Measurements from ENCODE around the gene LMO4. TPM values are rescaled to one million over a fixed set of nuclear protein-coding genes. Genes with fewer than 3 reads are reported as not detected.

LMO4 gene
- total and polyA plus RNA-seq, 8 donors: 56.9 to 298 (median 253) TPM

GRCh38 chr1:87330057-87330884 is 1.6 kb downstream of the LMO4 start:
- no peak for ATAC-seq
- DNase-seq: peak in 2 of 4 donors; percentile 45 to 49
- Histone ChIP-seq H3K9me3 (no peaks in the 10 kb centered on the region), H3K4me1 (peaks cover 18 to 44% of the 10 kb centered on the region in 2 donors), H3K27me3 (no peaks in the 10 kb centered on the region), H3K27ac (peak overlapping the region; percentile 97 to 98), H3K4me3 (peak overlapping the region; percentile 73 to 76), H3K36me3 (peaks cover 0 to 3% of the 10 kb centered on the region in 2 donors)
- intact Hi-C loops (cut with DNase I): no loop called here
- no peak for TF ChIP-seq CTCF (IDR thresholded peaks at IDR 0.05)

GRCh38 chr1:87330885-87331364 is 2.2 kb downstream of the LMO4 start:
- Histone ChIP-seq H3K4me3 (peak overlapping the region; percentile 73 to 76), H3K27ac (peak overlapping the region; percentile 97 to 98), H3K36me3 (peaks cover 0 to 3% of the 10 kb centered on the region in 2 donors), H3K9me3 (no peaks in the 10 kb centered on the region), H3K27me3 (no peaks in the 10 kb centered on the region), H3K4me1 (peaks cover 21 to 49% of the 10 kb centered on the region in 2 donors)
- DNase-seq: no peak
- intact Hi-C loops (cut with DNase I): no loop called here
- TF ChIP-seq CTCF (IDR thresholded peaks at IDR 0.05): no peak
- no peak for ATAC-seq

- Histone ChIP-seq H3K9me3 (no peaks in the 10 kb centered on the region), H3K36me3 (peaks cover 0 to 3% of the 10 kb centered on the region in 2 donors), H3K4me1 (peaks cover 27 to 55% of the 10 kb centered on the region in 2 donors), H3K4me3 (peak overlapping the region; percentile 73 to 76), H3K27me3 (no peaks in the 10 kb centered on the region), H3K27ac (peak overlapping the region; percentile 79 to 97)
- TF ChIP-seq CTCF (IDR thresholded peaks at IDR 0.05): no peak
- DNase-seq (peak; percentile 83 to 94 (median 92)), ATAC-seq (peak; percentile 70)
- intact Hi-C loops (cut with DNase I): no loop called here
These were observed 2.9 kb downstream of the LMO4 start for GRCh38 chr1:87331365-87332241.

GRCh38 chr1:87333692-87334347 is 5.1 kb downstream of the LMO4 start:
- H3K4me3 ChIP-seq: peak overlapping the region; percentile 45 to 76
- ATAC-seq: no peak
- TF ChIP-seq CTCF (IDR thresholded peaks at IDR 0.05): no peak
- intact Hi-C loops (cut with DNase I): no loop called here
- peak overlapping the region; percentile 81 to 87 for H3K27ac ChIP-seq
- H3K9me3 ChIP-seq: no peaks in the 10 kb centered on the region
- H3K27me3 ChIP-seq: no peaks in the 10 kb centered on the region
- peaks cover 27 to 67% of the 10 kb centered on the region in 2 donors for H3K4me1 ChIP-seq
- no peak for DNase-seq
- H3K36me3 ChIP-seq: peaks cover 0 to 4% of the 10 kb centered on the region in 2 donors

All from left lung (tissue), 10 donors.